Measurements from ENCODE around the gene PIGR. TPM values are rescaled to one million over a fixed set of nuclear protein-coding genes. Genes with fewer than 3 reads are reported as not detected.

PIGR gene
- total RNA-seq, 1 experiment from 2014 or later, result not detected

DNA sequence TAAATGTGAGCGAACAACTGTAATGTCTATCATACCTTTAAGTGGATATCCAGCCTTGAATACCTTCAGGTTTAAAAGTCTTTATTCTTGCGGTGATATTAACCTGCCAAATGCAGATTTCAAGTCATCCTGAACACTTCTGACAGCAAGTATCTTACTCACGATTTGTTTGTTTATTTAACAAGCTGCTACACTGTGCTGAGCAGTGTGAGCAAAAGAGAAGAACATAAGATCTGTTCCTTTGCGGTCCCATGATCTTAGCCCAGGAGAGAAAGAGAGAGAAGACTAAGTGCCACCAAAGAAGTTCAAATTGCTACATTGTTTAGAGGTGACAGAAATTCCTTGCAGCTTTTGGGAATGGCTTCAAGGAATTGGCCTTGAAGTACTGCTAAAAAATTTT lies 58.6 kb downstream of the PIGR start:
- CTCF ChIA-PET, result no interaction called here
- H3K4me1 ChIP-seq (ENCODE audit: insufficient read depth, low read length, poor library complexity, severe bottlenecking), result peaks cover 8% of the 10 kb centered on the region
- DNase-seq (ENCODE audit: low spot score), result no peak

GRCh38 chr1:206886831-206887230 lies 59.4 kb downstream of the PIGR start:
- no peak overlapping the region for H3K4me3 ChIP-seq (ENCODE audit: low read depth, low read length, poor library complexity, severe bottlenecking)
- POLR2A ChIA-PET (ENCODE audit: low non-redundant PET), result no interaction called here
- TF ChIP-seq EZH2 (IDR thresholded peaks at IDR 0.05; ENCODE audit: borderline replicate concordance, low read depth, low read length, poor library complexity, severe bottlenecking), result no peak
- TF ChIP-seq, protein P1, sequence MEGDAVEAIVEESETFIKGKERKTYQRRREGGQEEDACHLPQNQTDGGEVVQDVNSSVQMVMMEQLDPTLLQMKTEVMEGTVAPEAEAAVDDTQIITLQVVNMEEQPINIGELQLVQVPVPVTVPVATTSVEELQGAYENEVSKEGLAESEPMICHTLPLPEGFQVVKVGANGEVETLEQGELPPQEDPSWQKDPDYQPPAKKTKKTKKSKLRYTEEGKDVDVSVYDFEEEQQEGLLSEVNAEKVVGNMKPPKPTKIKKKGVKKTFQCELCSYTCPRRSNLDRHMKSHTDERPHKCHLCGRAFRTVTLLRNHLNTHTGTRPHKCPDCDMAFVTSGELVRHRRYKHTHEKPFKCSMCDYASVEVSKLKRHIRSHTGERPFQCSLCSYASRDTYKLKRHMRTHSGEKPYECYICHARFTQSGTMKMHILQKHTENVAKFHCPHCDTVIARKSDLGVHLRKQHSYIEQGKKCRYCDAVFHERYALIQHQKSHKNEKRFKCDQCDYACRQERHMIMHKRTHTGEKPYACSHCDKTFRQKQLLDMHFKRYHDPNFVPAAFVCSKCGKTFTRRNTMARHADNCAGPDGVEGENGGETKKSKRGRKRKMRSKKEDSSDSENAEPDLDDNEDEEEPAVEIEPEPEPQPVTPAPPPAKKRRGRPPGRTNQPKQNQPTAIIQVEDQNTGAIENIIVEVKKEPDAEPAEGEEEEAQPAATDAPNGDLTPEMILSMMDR (conservative IDR thresholded peaks at IDR 0.05; ENCODE audit: low read depth, low read length), result no peak
- CTCF ChIA-PET, result no interaction called here
- no peak for DNase-seq (ENCODE audit: low spot score)
- H3K36me3 ChIP-seq (ENCODE audit: insufficient read depth, low read length, poor library complexity, severe bottlenecking), result no peaks in the 10 kb centered on the region
- no peaks in the 10 kb centered on the region for H3K9me3 ChIP-seq (ENCODE audit: low read depth, low read length, poor library complexity, severe bottlenecking)
- peaks cover 8% of the 10 kb centered on the region for H3K4me1 ChIP-seq (ENCODE audit: insufficient read depth, low read length, poor library complexity, severe bottlenecking)
- intact Hi-C loops (cut with micrococcal nuclease; ENCODE audit: unreplicated experiment), result no loop called here
- peaks cover 10% of the 10 kb centered on the region for H3K27me3 ChIP-seq (replicated peaks; ENCODE audit: insufficient read depth, low read depth, low read length, poor library complexity)
- H3K27ac ChIP-seq (ENCODE audit: low read depth, low read length, poor library complexity, severe bottlenecking), result no peak overlapping the region
- BruUV-seq (replicated peaks), result no TSS peak

More for the DNA sequence above, 58.6 kb downstream of the PIGR start:
- intact Hi-C loops (cut with micrococcal nuclease; ENCODE audit: unreplicated experiment), result no loop called here
- Histone ChIP-seq H3K27ac (ENCODE audit: low read depth, low read length, poor library complexity, severe bottlenecking) (no peak overlapping the region), H3K36me3 (ENCODE audit: insufficient read depth, low read length, poor library complexity, severe bottlenecking) (no peaks in the 10 kb centered on the region), H3K9me3 (ENCODE audit: low read depth, low read length, poor library complexity, severe bottlenecking) (no peaks in the 10 kb centered on the region), H3K4me3 (ENCODE audit: low read depth, low read length, poor library complexity, severe bottlenecking) (no peak overlapping the region), H3K27me3 (replicated peaks; ENCODE audit: insufficient read depth, low read depth, low read length, poor library complexity) (peaks cover 10% of the 10 kb centered on the region)
- no peak for TF ChIP-seq EZH2 (IDR thresholded peaks at IDR 0.05; ENCODE audit: borderline replicate concordance, low read depth, low read length, poor library complexity, severe bottlenecking)
- TF ChIP-seq, protein P1 (conservative IDR thresholded peaks at IDR 0.05; ENCODE audit: low read depth, low read length), result no peak
- POLR2A ChIA-PET (ENCODE audit: low non-redundant PET), result no interaction called here
- BruUV-seq (replicated peaks), result no TSS peak

DNA sequence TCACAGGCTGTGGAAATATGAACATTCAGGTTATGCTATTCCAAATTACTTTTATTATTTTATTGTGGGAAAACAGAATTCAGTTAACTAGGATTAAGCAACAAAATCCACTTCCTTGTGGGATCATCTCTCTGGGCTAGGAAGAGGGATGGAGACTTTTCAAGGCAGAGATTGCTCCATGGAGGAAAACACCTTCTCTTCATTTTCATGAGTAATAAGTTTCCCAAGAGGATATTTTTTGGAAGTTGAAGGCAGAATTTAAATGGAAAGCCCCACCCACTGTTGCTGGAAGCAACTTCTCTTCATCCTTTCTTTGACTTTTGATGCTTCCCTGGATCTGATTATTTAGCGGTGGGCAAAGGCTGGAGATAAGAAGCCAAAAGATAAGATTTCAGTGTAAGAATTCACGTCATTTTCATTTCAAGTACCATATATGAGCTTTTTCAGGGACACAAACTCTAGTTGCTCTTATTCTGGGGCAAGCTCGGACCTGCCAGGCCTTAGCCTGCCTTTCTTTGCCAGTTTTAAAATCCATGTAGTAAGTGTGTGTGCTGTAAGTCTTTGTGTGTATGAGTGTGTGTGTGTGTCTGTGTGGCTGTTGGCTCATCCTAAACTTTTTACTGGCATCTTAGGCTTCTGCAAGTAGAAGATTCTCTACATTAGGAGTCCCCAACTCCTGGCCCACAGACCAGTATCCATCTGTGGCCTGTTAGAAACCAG lies 60.8 kb downstream of the PIGR start:
- POLR2A ChIA-PET (ENCODE audit: low non-redundant PET), result no interaction called here
- DNase-seq (ENCODE audit: low spot score), result no peak

More for the DNA sequence above, 60.8 kb downstream of the PIGR start:
- peaks cover 3% of the 10 kb centered on the region for H3K4me1 ChIP-seq (ENCODE audit: insufficient read depth, low read length, poor library complexity, severe bottlenecking)
- H3K27ac ChIP-seq (ENCODE audit: low read depth, low read length, poor library complexity, severe bottlenecking), result no peak overlapping the region
- CTCF ChIA-PET, result no interaction called here
- TF ChIP-seq, protein P1 (conservative IDR thresholded peaks at IDR 0.05; ENCODE audit: low read depth, low read length), result no peak
- no peak for TF ChIP-seq EZH2 (IDR thresholded peaks at IDR 0.05; ENCODE audit: borderline replicate concordance, low read depth, low read length, poor library complexity, severe bottlenecking)
- intact Hi-C loops (cut with micrococcal nuclease; ENCODE audit: unreplicated experiment), result no loop called here
- H3K9me3 ChIP-seq (ENCODE audit: low read depth, low read length, poor library complexity, severe bottlenecking), result no peaks in the 10 kb centered on the region
- H3K27me3 ChIP-seq (replicated peaks; ENCODE audit: insufficient read depth, low read depth, low read length, poor library complexity), result no peaks in the 10 kb centered on the region
- no peaks in the 10 kb centered on the region for H3K36me3 ChIP-seq (ENCODE audit: insufficient read depth, low read length, poor library complexity, severe bottlenecking)
- no TSS peak for BruUV-seq (replicated peaks)
- no peak overlapping the region for H3K4me3 ChIP-seq (ENCODE audit: low read depth, low read length, poor library complexity, severe bottlenecking)

All from A673 (cell line).